Pancreas (tissue), 10 donors: ENCODE data around the gene ANKRD53. TPM values are rescaled to one million over a fixed set of nuclear protein-coding genes. Genes with fewer than 3 reads are reported as not detected.

ENCODE experiments used
- ATAC-seq, 4 donors: fragments of 200-7000 bp; cut with Tn5 transposase; one replicate each; pipeline versions ENCODE4 v1.8.0 to v1.9.1; 2020; ENCODE audit warnings: mild to moderate bottlenecking in 4 of 4, moderate library complexity in 4 of 4
- DNase-seq, 6 donors: peaks; one replicate each; pipeline ENCODE4 v3.0.0-alpha.2; 2020
- FAIRE-seq: peaks from 2 replicates; lab custom pipeline; 2012; peaks lifted over from hg19 to GRCh38; lab: Jason Lieb, UNC
- H3K27ac ChIP-seq, 4 donors: fragments of 200-600 bp; sonication (generic); 1 replicate in 3 of 4; 2 replicates in 1 of 4; pipeline versions ENCODE4 v1.5.0 to v1.8.0; 2020
- H3K27me3 ChIP-seq, 4 donors: fragments of 200-600 bp; one replicate each; pipeline ENCODE4 v1.8.0; 2021
- H3K36me3 ChIP-seq, 3 donors: fragments of 200-600 bp; sonication (generic) in 1 of 3; one replicate each; pipeline versions ENCODE4 v1.5.0 to v1.8.0; 2020 to 2021
- H3K4me1 ChIP-seq, 3 donors: fragments of 200-600 bp; one replicate each; pipeline ENCODE4 v1.8.0; 2021
- H3K4me3 ChIP-seq, 4 donors: fragments of 200-600 bp; sonication (generic) in 2 of 4; one replicate each; pipeline versions ENCODE4 v1.5.0 to v1.8.0; 2020 to 2021
- H3K9me3 ChIP-seq, 4 donors: fragments of 200-600 bp; one replicate each; pipeline ENCODE4 v1.8.0; 2021
- WGBS, 2 donors: extraction: QIAGEN DNeasy Blood & Tissue Kit; methylation state at CpG; one replicate each; pipeline ENCODE4 v1.1.7; 2013; 5-methylcytosine and 5-hydroxymethylcytosine counted together
- intact Hi-C, 3 donors: fragments of 100-400 bp; cut with DNase I; formaldehyde crosslinking; loops; one replicate each; pipeline versions ENCODE4 v1.11.1 to v1.14.2; 2022
- polyA plus RNA-seq, 2 donors: library from polyadenylated mRNA; stranded (reverse); fragments of 200-250 nt; gene quantifications; one replicate each; pipeline ENCODE4 v1.2.3, GENCODE V29; 2013
- total RNA-seq, 6 donors: library from RNA; stranded (reverse); fragmentation: NEBNext Ultra II Directional in 4 of 6; extraction: Animal tissue kit (Norgen Biotek cat#: 25700) in 4 of 6; gene quantifications; one replicate each; pipeline versions ENCODE4 v1.2.1 to v1.2.4, GENCODE V29; 2021 to 2023
- TF ChIP-seq, protein P1 (sequence below), 4 donors: fragments of 200-600 bp; sonication (generic) in 3 of 4; IDR thresholded peaks; one replicate each; pipeline versions ENCODE4 v1.5.0 to v1.8.0; 2021; ENCODE audit warnings: antibody characterized with exemption in 4 of 4
- donor health status: healthy with polysubstance abuse.
- donor health status: DM: no; HTN: no; CAD: no; lungs with moderate emphysema.
- donor health status: DM: no; HTN: no; CAD: no.
- donor health status: control.
- donor health status: control.
- donor health status: Bipolar disorder and iron deficiency.
- donor health status: DM: yes; HTN: yes; CAD: no.
- donor health status: DM: no; HTN: no; CAD: no.
- donor health status: DM: no; HTN: no; CAD: no.
- donor health status: DM: yes; HTN: yes; CAD: no.

The ANKRD53 gene
- total and polyA plus RNA-seq, 8 donors: 3.5 to 10.2 (median 6.8) TPM

- Histone ChIP-seq H3K36me3 (no peaks in the 10 kb centered on the region), H3K27me3 (no peaks in the 10 kb centered on the region), H3K9me3 (no peaks in the 10 kb centered on the region), H3K27ac (no peak overlapping the region), H3K4me3 (no peak overlapping the region), H3K4me1 (no peaks in the 10 kb centered on the region)
- intact Hi-C loops: loop anchor here in 1 of 3 donors (5.0 kb wide), 1 partner anchor 77 kb away; no protein-coding TSS in a partner anchor
- no peak for FAIRE-seq
- ATAC-seq: no peak
- WGBS, 2 donors: 71 to 72% methylated on average over 11 of the region's 11 CpGs
- TF ChIP-seq, protein P1, sequence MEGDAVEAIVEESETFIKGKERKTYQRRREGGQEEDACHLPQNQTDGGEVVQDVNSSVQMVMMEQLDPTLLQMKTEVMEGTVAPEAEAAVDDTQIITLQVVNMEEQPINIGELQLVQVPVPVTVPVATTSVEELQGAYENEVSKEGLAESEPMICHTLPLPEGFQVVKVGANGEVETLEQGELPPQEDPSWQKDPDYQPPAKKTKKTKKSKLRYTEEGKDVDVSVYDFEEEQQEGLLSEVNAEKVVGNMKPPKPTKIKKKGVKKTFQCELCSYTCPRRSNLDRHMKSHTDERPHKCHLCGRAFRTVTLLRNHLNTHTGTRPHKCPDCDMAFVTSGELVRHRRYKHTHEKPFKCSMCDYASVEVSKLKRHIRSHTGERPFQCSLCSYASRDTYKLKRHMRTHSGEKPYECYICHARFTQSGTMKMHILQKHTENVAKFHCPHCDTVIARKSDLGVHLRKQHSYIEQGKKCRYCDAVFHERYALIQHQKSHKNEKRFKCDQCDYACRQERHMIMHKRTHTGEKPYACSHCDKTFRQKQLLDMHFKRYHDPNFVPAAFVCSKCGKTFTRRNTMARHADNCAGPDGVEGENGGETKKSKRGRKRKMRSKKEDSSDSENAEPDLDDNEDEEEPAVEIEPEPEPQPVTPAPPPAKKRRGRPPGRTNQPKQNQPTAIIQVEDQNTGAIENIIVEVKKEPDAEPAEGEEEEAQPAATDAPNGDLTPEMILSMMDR (IDR thresholded peaks at IDR 0.05): no peak
- no peak for DNase-seq
Observed at GRCh38 chr2:70949086-70949485, 29.3 kb upstream of the ANKRD53 start.

DNA sequence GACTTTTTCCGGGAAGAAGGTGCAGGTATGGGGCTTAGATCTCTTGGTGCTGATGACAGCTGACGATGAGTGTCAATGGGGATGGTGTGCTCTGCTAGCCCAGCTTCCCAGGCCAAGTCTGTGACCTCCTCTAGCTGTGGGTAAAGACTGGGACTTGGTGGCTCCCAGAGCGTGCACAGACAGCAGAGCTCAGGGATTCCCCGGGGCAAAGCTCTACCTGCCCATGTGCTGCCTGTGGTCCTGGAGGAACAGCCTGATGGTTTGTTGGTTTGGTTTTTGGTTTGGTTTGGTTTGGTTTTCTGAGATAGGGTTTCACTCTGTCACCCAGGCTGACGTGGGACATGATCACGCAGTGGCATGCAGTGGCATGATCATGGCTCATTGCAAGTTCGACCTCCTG, 23.5 kb upstream of the ANKRD53 start:
- H3K4me3 ChIP-seq: no peak overlapping the region
- peak in 2 of 6 donors; percentile 5 to 7 for DNase-seq
- WGBS, 2 donors: 88 to 91% methylated on average over 7 of the region's 7 CpGs

GRCh38 chr2:70956141-70956540, 22.3 kb upstream of the ANKRD53 start:
- 86 to 90% methylated on average over 2 of the region's 2 CpGs for WGBS, 2 donors
- Histone ChIP-seq H3K27ac (no peak overlapping the region), H3K4me1 (no peaks in the 10 kb centered on the region), H3K27me3 (no peaks in the 10 kb centered on the region), H3K9me3 (no peaks in the 10 kb centered on the region), H3K36me3 (no peaks in the 10 kb centered on the region), H3K4me3 (no peak overlapping the region)
- no peak for ATAC-seq
- TF ChIP-seq, protein P1 (IDR thresholded peaks at IDR 0.05): no peak
- no peak for FAIRE-seq
- intact Hi-C loops: no loop called here
- DNase-seq: no peak

More for the DNA sequence above, 23.5 kb upstream of the ANKRD53 start:
- intact Hi-C loops: no loop called here
- H3K27ac ChIP-seq: no peak overlapping the region
- FAIRE-seq (no peak), ATAC-seq (no peak)
- H3K36me3 ChIP-seq: no peaks in the 10 kb centered on the region
- no peaks in the 10 kb centered on the region for H3K9me3 ChIP-seq
- H3K27me3 ChIP-seq: no peaks in the 10 kb centered on the region
- TF ChIP-seq, protein P1 (IDR thresholded peaks at IDR 0.05): no peak
- no peaks in the 10 kb centered on the region for H3K4me1 ChIP-seq

- ATAC-seq: no peak
- Histone ChIP-seq H3K27me3 (no peaks in the 10 kb centered on the region), H3K4me1 (no peaks in the 10 kb centered on the region), H3K9me3 (no peaks in the 10 kb centered on the region), H3K27ac (no peak overlapping the region), H3K36me3 (no peaks in the 10 kb centered on the region), H3K4me3 (no peak overlapping the region)
- TF ChIP-seq, protein P1 (IDR thresholded peaks at IDR 0.05): no peak
- 73 to 75% methylated on average over 6 of the region's 6 CpGs for WGBS, 2 donors
- DNase-seq: peak in 2 of 6 donors; percentile 0 to 4
- intact Hi-C loops: no loop called here
- no peak for FAIRE-seq
Observed at GRCh38 chr2:70957798-70958197, 20.6 kb upstream of the ANKRD53 start.

- Histone ChIP-seq H3K4me1 (no peaks in the 10 kb centered on the region), H3K36me3 (no peaks in the 10 kb centered on the region), H3K9me3 (no peaks in the 10 kb centered on the region), H3K27me3 (no peaks in the 10 kb centered on the region), H3K27ac (no peak overlapping the region), H3K4me3 (no peak overlapping the region)
- peak in 3 of 6 donors; percentile 1 to 5 (median 3) for DNase-seq
- WGBS, 2 donors: 91 to 92% methylated on average over 6 of the region's 6 CpGs
- TF ChIP-seq, protein P1 (IDR thresholded peaks at IDR 0.05): no peak
- FAIRE-seq: no peak
- intact Hi-C loops: no loop called here
- ATAC-seq: no peak
Observed at GRCh38 chr2:70958759-70959158, 19.7 kb upstream of the ANKRD53 start.
